Retina (tissue), 1 donor: ENCODE results near the gene CFD.
A peak's percentile ranks its signal among the peaks of the same experiment; 100 is the strongest.
"Not testable (repeated sequence)": the region's sequence is repeated elsewhere in the genome, so short reads cannot be mapped to it uniquely, and the experiment has no call there.

Experiments used
- DNase-seq: peaks from one replicate; pipeline ENCODE4 v3.0.0-alpha.2; 2016

Gene CFD

GRCh38 chr19:825897-826644 is 33.4 kb upstream of the CFD start:
- DNase-seq = no peak

- no peak for DNase-seq
These were observed 32.2 kb upstream of the CFD start for GRCh38 chr19:827314-827709.

GRCh38 chr19:827710-828321 is 31.6 kb upstream of the CFD start, which contains the start of gene AZU1:
Gene AZU1, plus strand, starts transcription at chr19:827837. Its CDS starts 10 bp downstream, at chr19:827847.
- no peak for DNase-seq

- DNase-seq = no peak
These were observed 30.2 kb upstream of the CFD start for GRCh38 chr19:829129-829758.

GRCh38 chr19:831407-832369 is 27.8 kb upstream of the CFD start:
- DNase-seq = no peak

- DNase-seq = no peak
These were observed 25.2 kb upstream of the CFD start for GRCh38 chr19:834216-834615.

GRCh38 chr19:835210-835810 is 24.2 kb upstream of the CFD start:
- no peak for DNase-seq

- no peak for DNase-seq
These were observed 18.8 kb upstream of the CFD start, which contains the start of gene PRTN3 for GRCh38 chr19:840519-841206. Gene PRTN3, plus strand, starts transcription at chr19:840999. Its CDS starts 10 bp downstream, at chr19:841009.

- not testable (repeated sequence) for DNase-seq
These were observed 16.7 kb upstream of the CFD start for GRCh38 chr19:842802-843179.

- peak; percentile 55 for DNase-seq
These were observed 16.2 kb upstream of the CFD start for GRCh38 chr19:843180-843835.

GRCh38 chr19:843836-844545 is 15.5 kb upstream of the CFD start:
- no peak for DNase-seq

GRCh38 chr19:844546-844971 is 14.9 kb upstream of the CFD start:
- no peak for DNase-seq

GRCh38 chr19:845707-846521 is 13.6 kb upstream of the CFD start:
- no peak for DNase-seq

- DNase-seq = no peak
These were observed 11.0 kb upstream of the CFD start for GRCh38 chr19:848386-848921.

GRCh38 chr19:849195-849594 is 10.3 kb upstream of the CFD start:
- not testable (repeated sequence) for DNase-seq

- DNase-seq = peak; percentile 68
These were observed 9.1 kb upstream of the CFD start for GRCh38 chr19:850221-850978.

GRCh38 chr19:850979-851335 is 8.5 kb upstream of the CFD start:
- no peak for DNase-seq
